Kasumi-1 (cell line): ENCODE measurements around the gene RPL10A.

ENCODE experiments used
- DNase-seq, 2 experiments: peaks; one replicate each; lab custom pipeline; 2025; lab: John Stamatoyannopoulos, UW

RPL10A gene

GRCh38 chr6:35492258-35492973, 24.2 kb downstream of the RPL10A start:
- DNase-seq: no peak

- no peak for DNase-seq
These were observed 24.7 kb downstream of the RPL10A start for GRCh38 chr6:35492974-35493284.

GRCh38 chr6:35493307-35493983, 25.2 kb downstream of the RPL10A start:
- no peak for DNase-seq

- peak; percentile 95 for DNase-seq
These were observed 26.0 kb downstream of the RPL10A start for GRCh38 chr6:35494161-35494563.

GRCh38 chr6:35495258-35496035, 27.2 kb downstream of the RPL10A start:
- DNase-seq: no peak

- no peak for DNase-seq
These were observed 28.0 kb downstream of the RPL10A start for GRCh38 chr6:35496036-35496840.

- no peak for DNase-seq
These were observed 28.8 kb downstream of the RPL10A start, which contains the start of gene TEAD3 for GRCh38 chr6:35496841-35497570. Gene TEAD3, minus strand, starts transcription at chr6:35497079.

GRCh38 chr6:35497571-35498421, 29.6 kb downstream of the RPL10A start:
- peak in 1 of 2 experiments; percentile 25 for DNase-seq

GRCh38 chr6:35498422-35499067, 30.3 kb downstream of the RPL10A start:
- DNase-seq: no peak

GRCh38 chr6:35499372-35499771, 31.2 kb downstream of the RPL10A start:
- DNase-seq: no peak

- DNase-seq: no peak
These were observed 32.6 kb downstream of the RPL10A start for GRCh38 chr6:35500782-35501181.

GRCh38 chr6:35501784-35502183, 33.6 kb downstream of the RPL10A start:
- no peak for DNase-seq

GRCh38 chr6:35503534-35503933, 35.3 kb downstream of the RPL10A start:
- DNase-seq: no peak

- DNase-seq: no peak
These were observed 37.8 kb downstream of the RPL10A start for GRCh38 chr6:35505999-35506412.

GRCh38 chr6:35506536-35506935, 38.3 kb downstream of the RPL10A start:
- no peak for DNase-seq

- no peak for DNase-seq
These were observed 39.0 kb downstream of the RPL10A start for GRCh38 chr6:35507221-35507620.

- no peak for DNase-seq
These were observed 39.8 kb downstream of the RPL10A start for GRCh38 chr6:35508027-35508426.

GRCh38 chr6:35508542-35508941, 40.3 kb downstream of the RPL10A start:
- DNase-seq: no peak

GRCh38 chr6:35510916-35511561, 42.8 kb downstream of the RPL10A start:
- DNase-seq: no peak
